ENCODE results near the gene TESK1.

The TESK1 gene

DNA sequence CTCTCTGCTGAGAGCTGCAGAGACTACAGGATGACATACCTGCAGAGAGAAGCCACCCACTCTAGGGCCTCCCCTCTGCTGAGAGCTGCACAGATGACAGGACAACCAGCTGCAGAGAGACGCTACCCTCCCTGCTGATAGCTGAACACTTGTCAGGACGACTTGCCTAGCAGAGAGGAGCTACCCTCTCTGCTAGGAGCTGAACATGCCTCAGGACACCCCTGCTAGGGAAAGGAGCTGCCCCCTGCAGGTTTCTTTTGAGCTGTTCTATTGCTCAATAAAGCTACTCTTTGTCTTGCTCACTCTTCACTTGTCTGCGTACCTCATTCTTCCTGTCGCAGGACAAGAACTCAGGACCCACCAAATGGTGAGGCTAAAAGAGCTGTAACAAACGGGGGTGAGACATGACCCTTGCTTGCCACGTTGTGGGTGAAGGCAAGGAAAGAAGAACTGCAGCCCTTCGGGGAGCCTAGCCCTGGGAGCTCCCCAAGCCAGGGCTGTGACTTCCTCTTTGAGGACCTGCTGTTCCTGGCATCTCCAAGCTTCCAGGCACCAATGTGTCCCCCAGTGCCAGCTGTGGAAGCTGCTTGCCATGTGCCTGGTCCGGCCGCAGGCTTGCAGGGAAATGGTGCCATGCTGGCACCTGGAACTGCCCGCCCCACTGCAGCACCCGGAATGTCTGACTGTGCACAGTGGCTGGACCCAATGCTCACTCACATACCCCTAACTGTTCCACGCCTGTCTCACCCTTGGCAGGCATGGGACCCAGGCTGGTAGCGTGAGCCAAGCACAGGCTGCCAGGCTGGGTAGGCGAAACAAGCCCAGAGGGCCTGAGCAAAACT is 5.1 kb upstream of the TESK1 start:
- DNase-seq (ENCODE audit: low spot score), result no peak
- in situ Hi-C loops (cut with MboI; ENCODE audit: low pct_unique_long_range_greater_than_20kb, low sequenced_read_pairs, unreplicated experiment), result no loop called here
- TF ChIP-seq, protein P1, sequence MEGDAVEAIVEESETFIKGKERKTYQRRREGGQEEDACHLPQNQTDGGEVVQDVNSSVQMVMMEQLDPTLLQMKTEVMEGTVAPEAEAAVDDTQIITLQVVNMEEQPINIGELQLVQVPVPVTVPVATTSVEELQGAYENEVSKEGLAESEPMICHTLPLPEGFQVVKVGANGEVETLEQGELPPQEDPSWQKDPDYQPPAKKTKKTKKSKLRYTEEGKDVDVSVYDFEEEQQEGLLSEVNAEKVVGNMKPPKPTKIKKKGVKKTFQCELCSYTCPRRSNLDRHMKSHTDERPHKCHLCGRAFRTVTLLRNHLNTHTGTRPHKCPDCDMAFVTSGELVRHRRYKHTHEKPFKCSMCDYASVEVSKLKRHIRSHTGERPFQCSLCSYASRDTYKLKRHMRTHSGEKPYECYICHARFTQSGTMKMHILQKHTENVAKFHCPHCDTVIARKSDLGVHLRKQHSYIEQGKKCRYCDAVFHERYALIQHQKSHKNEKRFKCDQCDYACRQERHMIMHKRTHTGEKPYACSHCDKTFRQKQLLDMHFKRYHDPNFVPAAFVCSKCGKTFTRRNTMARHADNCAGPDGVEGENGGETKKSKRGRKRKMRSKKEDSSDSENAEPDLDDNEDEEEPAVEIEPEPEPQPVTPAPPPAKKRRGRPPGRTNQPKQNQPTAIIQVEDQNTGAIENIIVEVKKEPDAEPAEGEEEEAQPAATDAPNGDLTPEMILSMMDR (IDR thresholded peaks at IDR 0.05; ENCODE audit: extremely low read depth, insufficient read depth, missing control alignments), result no peak

DNA sequence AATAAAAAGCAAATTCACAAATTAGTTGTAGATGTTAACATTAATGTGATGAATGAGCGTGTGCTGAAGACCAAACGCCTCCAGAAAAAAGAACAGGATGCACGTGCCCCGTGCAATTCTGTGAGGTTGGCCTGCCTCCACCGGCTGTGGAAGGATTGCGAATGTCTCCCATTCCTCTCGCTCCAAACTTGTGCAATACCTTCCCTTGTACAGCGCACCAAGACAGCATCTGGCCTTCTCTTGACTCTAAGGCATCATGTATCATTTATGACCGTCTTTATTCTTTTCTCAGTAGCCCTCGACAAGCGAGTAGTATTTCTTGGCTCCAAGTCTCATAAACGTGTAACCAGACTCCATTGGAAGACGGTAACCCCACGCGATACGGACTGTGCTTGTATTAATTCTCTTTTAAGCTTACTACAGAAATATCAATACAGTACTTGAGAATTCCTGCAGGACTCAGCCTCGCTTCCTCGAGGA is 1.5 kb upstream of the TESK1 start:
- TF ChIP-seq, protein P1 (IDR thresholded peaks at IDR 0.05; ENCODE audit: extremely low read depth, insufficient read depth, missing control alignments), result no peak
- in situ Hi-C loops (cut with MboI; ENCODE audit: low pct_unique_long_range_greater_than_20kb, low sequenced_read_pairs, unreplicated experiment), result no loop called here
- DNase-seq (ENCODE audit: low spot score), result no peak

DNA sequence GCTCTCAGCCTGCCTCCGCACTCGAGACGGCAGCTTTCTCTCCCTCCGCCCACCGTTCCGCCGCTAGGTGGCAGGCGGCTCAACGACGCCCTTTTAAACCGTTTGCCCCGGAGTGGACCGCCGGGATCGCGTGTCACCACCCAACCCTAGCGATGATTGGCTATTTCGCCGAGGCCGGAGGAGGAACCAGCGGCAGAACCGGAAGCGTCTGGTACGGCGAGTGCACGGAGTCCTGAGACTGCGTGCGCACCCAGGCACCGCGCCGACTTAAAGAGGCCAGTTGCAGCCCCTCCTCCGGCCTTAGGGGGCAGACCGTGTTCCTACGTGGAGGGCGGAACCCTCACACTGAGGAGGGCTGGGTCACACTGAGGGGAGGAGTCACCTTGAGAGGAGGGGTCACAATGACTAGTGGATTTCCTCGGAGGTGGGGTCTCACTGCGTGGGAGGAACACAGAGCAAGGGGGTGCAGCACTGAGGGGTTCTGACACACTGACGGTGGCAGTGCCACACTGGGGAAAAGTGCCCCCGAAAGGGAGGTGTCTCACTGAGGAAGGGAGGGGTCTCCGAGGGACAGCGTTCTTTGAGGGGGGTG is 980 bp upstream of the TESK1 start:
- TF ChIP-seq, protein P1 (IDR thresholded peaks at IDR 0.05; ENCODE audit: extremely low read depth, insufficient read depth, missing control alignments), result peak; percentile 98
- DNase-seq (ENCODE audit: low spot score), result peak; percentile 99
- in situ Hi-C loops (cut with MboI; ENCODE audit: low pct_unique_long_range_greater_than_20kb, low sequenced_read_pairs, unreplicated experiment), result no loop called here

- TF ChIP-seq, protein P1 (IDR thresholded peaks at IDR 0.05; ENCODE audit: extremely low read depth, insufficient read depth, missing control alignments), result no peak
- peak; percentile 67 for DNase-seq (ENCODE audit: low spot score)
- in situ Hi-C loops (cut with MboI; ENCODE audit: low pct_unique_long_range_greater_than_20kb, low sequenced_read_pairs, unreplicated experiment), result no loop called here
These were observed 482 bp downstream of the TESK1 start for GRCh38 chr9:35605351-35606137.

DNA sequence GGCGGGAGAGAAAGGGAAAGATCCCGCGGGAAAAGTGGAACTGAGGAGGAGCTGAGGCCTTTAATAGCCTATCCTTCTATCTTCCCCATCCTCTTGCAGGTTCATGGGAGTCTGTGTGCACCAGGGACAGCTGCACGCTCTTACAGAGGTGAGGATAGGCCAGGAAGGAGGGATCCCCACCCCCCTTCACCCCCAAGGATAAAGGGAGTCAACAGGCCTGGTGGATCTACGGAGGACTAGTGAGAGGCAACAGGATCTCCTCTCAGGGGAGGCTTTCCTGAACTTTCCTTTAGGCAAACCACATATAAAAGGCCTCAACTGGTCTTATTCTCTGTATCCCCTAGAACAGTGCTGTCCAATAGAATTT is 1.1 kb downstream of the TESK1 start:
- in situ Hi-C loops (cut with MboI; ENCODE audit: low pct_unique_long_range_greater_than_20kb, low sequenced_read_pairs, unreplicated experiment), result no loop called here

GRCh38 chr9:35606726-35607125 is 1.7 kb downstream of the TESK1 start:
- TF ChIP-seq, protein P1 (IDR thresholded peaks at IDR 0.05; ENCODE audit: extremely low read depth, insufficient read depth, missing control alignments), result no peak
- in situ Hi-C loops (cut with MboI; ENCODE audit: low pct_unique_long_range_greater_than_20kb, low sequenced_read_pairs, unreplicated experiment), result no loop called here
- DNase-seq (ENCODE audit: low spot score), result no peak

More for the DNA sequence above, 1.1 kb downstream of the TESK1 start:
- TF ChIP-seq, protein P1 (IDR thresholded peaks at IDR 0.05; ENCODE audit: extremely low read depth, insufficient read depth, missing control alignments), result no peak
- DNase-seq (ENCODE audit: low spot score), result no peak

All from GM13977 (cell line).